Measurements from ENCODE around the gene MGAT5.

DNA sequence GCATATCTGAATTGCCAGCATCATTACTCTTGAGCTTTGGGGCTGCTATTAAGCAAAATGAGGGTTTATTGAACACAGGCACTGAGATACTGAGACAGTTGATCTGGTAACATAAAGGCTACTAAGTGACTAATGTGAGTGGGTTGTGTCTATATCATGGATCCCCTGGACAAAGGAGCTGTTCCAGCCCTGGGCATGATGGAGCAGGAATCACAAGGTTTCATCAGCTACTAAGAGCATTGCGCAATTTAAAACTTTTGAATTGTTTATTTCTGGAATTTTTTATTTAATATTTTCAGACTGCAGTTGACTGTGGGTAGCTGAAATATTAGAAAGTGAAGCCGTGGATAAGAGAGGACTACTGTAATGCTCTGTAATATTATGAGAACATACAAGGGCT is 73.5 kb downstream of the MGAT5 start:
- TF ChIP-seq, protein P1, sequence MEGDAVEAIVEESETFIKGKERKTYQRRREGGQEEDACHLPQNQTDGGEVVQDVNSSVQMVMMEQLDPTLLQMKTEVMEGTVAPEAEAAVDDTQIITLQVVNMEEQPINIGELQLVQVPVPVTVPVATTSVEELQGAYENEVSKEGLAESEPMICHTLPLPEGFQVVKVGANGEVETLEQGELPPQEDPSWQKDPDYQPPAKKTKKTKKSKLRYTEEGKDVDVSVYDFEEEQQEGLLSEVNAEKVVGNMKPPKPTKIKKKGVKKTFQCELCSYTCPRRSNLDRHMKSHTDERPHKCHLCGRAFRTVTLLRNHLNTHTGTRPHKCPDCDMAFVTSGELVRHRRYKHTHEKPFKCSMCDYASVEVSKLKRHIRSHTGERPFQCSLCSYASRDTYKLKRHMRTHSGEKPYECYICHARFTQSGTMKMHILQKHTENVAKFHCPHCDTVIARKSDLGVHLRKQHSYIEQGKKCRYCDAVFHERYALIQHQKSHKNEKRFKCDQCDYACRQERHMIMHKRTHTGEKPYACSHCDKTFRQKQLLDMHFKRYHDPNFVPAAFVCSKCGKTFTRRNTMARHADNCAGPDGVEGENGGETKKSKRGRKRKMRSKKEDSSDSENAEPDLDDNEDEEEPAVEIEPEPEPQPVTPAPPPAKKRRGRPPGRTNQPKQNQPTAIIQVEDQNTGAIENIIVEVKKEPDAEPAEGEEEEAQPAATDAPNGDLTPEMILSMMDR (IDR thresholded peaks at IDR 0.05; ENCODE audit: low read depth, low read length): no peak
- TF ChIP-seq EZH2phosphoT487 (IDR thresholded peaks at IDR 0.05; ENCODE audit: low read depth): no peak

Measured in OCI-LY3 (cell line).